Measurements from ENCODE around the gene TUBB2B.

Gene TUBB2B

GRCh38 chr6:3227363-3228045 lies at the start of gene TUBB2B:
TSS of gene TUBB2B (minus strand) at chr6:3227653. CDS start at chr6:3227543, 110 bp downstream.
- peak within 1 kb of the TSS; percentile 24 for H3K4me3 ChIP-seq (ENCODE audit: low read length)
- TF ChIP-seq CTCF (IDR thresholded peaks at IDR 0.05; ENCODE audit: insufficient read depth, low read depth, low read length, missing control alignments), result no peak
- DNase-seq (ENCODE audit: low read depth), result no peak

GRCh38 chr6:3277251-3277650 lies 49.8 kb upstream of the TUBB2B start:
- no peak for TF ChIP-seq CTCF (IDR thresholded peaks at IDR 0.05; ENCODE audit: insufficient read depth, low read depth, low read length, missing control alignments)
- no peak for DNase-seq (ENCODE audit: low read depth)
- H3K4me3 ChIP-seq (ENCODE audit: low read length), result no peak overlapping the region

GRCh38 chr6:3276174-3277167 lies 49.0 kb upstream of the TUBB2B start:
- H3K4me3 ChIP-seq (ENCODE audit: low read length), result no peak overlapping the region
- no peak for TF ChIP-seq CTCF (IDR thresholded peaks at IDR 0.05; ENCODE audit: insufficient read depth, low read depth, low read length, missing control alignments)
- DNase-seq (ENCODE audit: low read depth), result no peak

- no peak for TF ChIP-seq CTCF (IDR thresholded peaks at IDR 0.05; ENCODE audit: insufficient read depth, low read depth, low read length, missing control alignments)
- no peak for DNase-seq (ENCODE audit: low read depth)
- no peak overlapping the region for H3K4me3 ChIP-seq (ENCODE audit: low read length)
Observed at GRCh38 chr6:3273707-3274521, 46.5 kb upstream of the TUBB2B start.

- no peak overlapping the region for H3K4me3 ChIP-seq (ENCODE audit: low read length)
- no peak for DNase-seq (ENCODE audit: low read depth)
- no peak for TF ChIP-seq CTCF (IDR thresholded peaks at IDR 0.05; ENCODE audit: insufficient read depth, low read depth, low read length, missing control alignments)
Observed at GRCh38 chr6:3272911-3273547, 45.6 kb upstream of the TUBB2B start.

- TF ChIP-seq CTCF (IDR thresholded peaks at IDR 0.05; ENCODE audit: insufficient read depth, low read depth, low read length, missing control alignments), result no peak
- H3K4me3 ChIP-seq (ENCODE audit: low read length), result no peak overlapping the region
- DNase-seq (ENCODE audit: low read depth), result no peak
Observed at GRCh38 chr6:3271756-3272155, 44.3 kb upstream of the TUBB2B start.
